ENCODE data around the gene TBX21.
A peak's percentile ranks its signal among the peaks of the same experiment; 100 is the strongest.

TBX21 gene

GRCh38 chr17:47742319-47743181, 9.5 kb downstream of the TBX21 start (continued):
- TF ChIP-seq ZNF639 (tag by site-specific recombination; IDR thresholded peaks at IDR 0.05): no peak

- H3K9me3 ChIP-seq (ENCODE audit: control insufficient read depth, insufficient read depth, low read depth, low read length): no peaks in the 10 kb centered on the region
- ChIA-PET CTCF (interaction anchor here (1.2 to 5.7 kb wide), 3 partner anchors 38 to 79 kb away, joined by 3 to 58 read pairs (median 22); no protein-coding TSS in a partner anchor), POLR2A (interaction anchor here (0.7 kb wide), 1 partner anchor 97 kb away, joined by 3 read pairs; no protein-coding TSS in a partner anchor)
- H3K36me3 ChIP-seq (ENCODE audit: control insufficient read depth in 2 of 2, insufficient read depth in 1 of 2, low read length in 2 of 2): no peaks in the 10 kb centered on the region
- no peak overlapping the region for H3K27ac ChIP-seq (ENCODE audit: extremely low read depth, low read depth, low read length)
- no peak overlapping the region for H3K4me3 ChIP-seq (ENCODE audit: low read depth, low read length)
- TF ChIP-seq SCRT2 (tag by site-specific recombination; IDR thresholded peaks at IDR 0.05) (0 out of 2 replicates have a peak, but pooled peaks have one; percentile 35), SCRT1 (tag by site-specific recombination; IDR thresholded peaks at IDR 0.05; ENCODE audit: borderline replicate concordance) (no peak), ZSCAN18 (tag by site-specific recombination; IDR thresholded peaks at IDR 0.05) (no peak), ZNF600 (tag by site-specific recombination; IDR thresholded peaks at IDR 0.05) (0 out of 2 replicates have a peak, but pooled peaks have one; percentile 29), TRIM28 (IDR thresholded peaks at IDR 0.05; ENCODE audit: borderline replicate concordance, low read length) (no peak)
- H3K4me1 ChIP-seq (ENCODE audit: control insufficient read depth, insufficient read depth, low read length): no peaks in the 10 kb centered on the region
Measured at GRCh38 chr17:47744168-47745036, 11.4 kb downstream of the TBX21 start.

- Histone ChIP-seq H3K36me3 (ENCODE audit: control insufficient read depth in 2 of 2, insufficient read depth in 1 of 2, low read length in 2 of 2) (no peaks in the 10 kb centered on the region), H3K27ac (ENCODE audit: extremely low read depth, low read depth, low read length) (no peak overlapping the region), H3K9me3 (ENCODE audit: control insufficient read depth, insufficient read depth, low read depth, low read length) (no peaks in the 10 kb centered on the region), H3K4me3 (ENCODE audit: low read depth, low read length) (no peak overlapping the region), H3K4me1 (ENCODE audit: control insufficient read depth, insufficient read depth, low read length) (no peaks in the 10 kb centered on the region)
- ChIA-PET CTCF (interaction anchor here (5.7 kb wide), 1 partner anchor 46 kb away, joined by 58 read pairs; no protein-coding TSS in a partner anchor), POLR2A (no interaction called here)
- TF ChIP-seq ZNF692 (tag by site-specific recombination; IDR thresholded peaks at IDR 0.05) (no peak), GLI2 (tag by site-specific recombination; IDR thresholded peaks at IDR 0.05; ENCODE audit: borderline replicate concordance, low read depth) (no peak), KLF16 (tag by site-specific recombination; IDR thresholded peaks at IDR 0.05) (no peak), ZNF600 (tag by site-specific recombination; IDR thresholded peaks at IDR 0.05) (no peak), ZNF280D (tag by site-specific recombination; IDR thresholded peaks at IDR 0.05) (no peak), SALL2 (tag by site-specific recombination; IDR thresholded peaks at IDR 0.05; ENCODE audit: borderline replicate concordance) (no peak), GLIS2 (tag by site-specific recombination; IDR thresholded peaks at IDR 0.05) (no peak), MZF1 (tag by site-specific recombination; IDR thresholded peaks at IDR 0.05; ENCODE audit: borderline replicate concordance) (no peak), ZNF221 (tag by site-specific recombination; IDR thresholded peaks at IDR 0.05; ENCODE audit: borderline replicate concordance) (no peak), ZNF404 (tag by site-specific recombination; IDR thresholded peaks at IDR 0.05) (no peak), ZBTB1 (tag by site-specific recombination; IDR thresholded peaks at IDR 0.05) (no peak), ZNF623 (tag by site-specific recombination; IDR thresholded peaks at IDR 0.05) (no peak), ZNF2 (tag by site-specific recombination; IDR thresholded peaks at IDR 0.05) (no peak), KLF17 (tag by site-specific recombination; IDR thresholded peaks at IDR 0.05) (no peak), ZNF133 (tag by site-specific recombination; IDR thresholded peaks at IDR 0.05) (no peak), ZFP37 (tag by site-specific recombination; IDR thresholded peaks at IDR 0.05) (no peak)
Measured at GRCh38 chr17:47745037-47745380, 12.0 kb downstream of the TBX21 start.

Data from HEK293 (cell line).